GM19240 (cell line): ENCODE results near the gene MESP2.

ENCODE experiments used
- DNase-seq: peaks from one replicate; pipeline ENCODE4 v3.0.0; 2011; ENCODE audit warnings: low spot score; ENCODE audit not compliant: insufficient read length

Gene MESP2

GRCh38 chr15:89799011-89799911 lies 23.1 kb downstream of the MESP2 start:
- no peak for DNase-seq

- no peak for DNase-seq
Observed at GRCh38 chr15:89799918-89800498, 23.9 kb downstream of the MESP2 start.

- DNase-seq = no peak
Observed at GRCh38 chr15:89801471-89802195, 25.5 kb downstream of the MESP2 start.

- no peak for DNase-seq
Observed at GRCh38 chr15:89802231-89802928, 26.2 kb downstream of the MESP2 start.

- no peak for DNase-seq
Observed at GRCh38 chr15:89802986-89803824, 27.1 kb downstream of the MESP2 start.

GRCh38 chr15:89803941-89804800 lies 28.0 kb downstream of the MESP2 start:
- DNase-seq = no peak

- no peak for DNase-seq
Observed at GRCh38 chr15:89805241-89806209, 29.4 kb downstream of the MESP2 start.

- no peak for DNase-seq
Observed at GRCh38 chr15:89806210-89806558, 30.1 kb downstream of the MESP2 start.

- DNase-seq = no peak
Observed at GRCh38 chr15:89806559-89807550, 30.7 kb downstream of the MESP2 start.

GRCh38 chr15:89807689-89808088 lies 31.6 kb downstream of the MESP2 start:
- DNase-seq = no peak

- no peak for DNase-seq
Observed at GRCh38 chr15:89808160-89808870, 32.2 kb downstream of the MESP2 start.

GRCh38 chr15:89809093-89809786 lies 33.1 kb downstream of the MESP2 start:
- no peak for DNase-seq

GRCh38 chr15:89809787-89810148 lies 33.6 kb downstream of the MESP2 start:
- DNase-seq = no peak

- DNase-seq = no peak
Observed at GRCh38 chr15:89810837-89811236, 34.7 kb downstream of the MESP2 start.

GRCh38 chr15:89812011-89812846 lies 36.1 kb downstream of the MESP2 start:
- DNase-seq = no peak
